Activated CD8-positive, alpha-beta T cell treated with anti-CD3 and anti-CD28 coated beads for 36 hours (primary cell): ENCODE results near the gene PCYOX1L. TPM values are rescaled to one million over a fixed set of nuclear protein-coding genes. Genes with fewer than 3 reads are reported as not detected.

Experiments
- ATAC-seq: fragments of 200-7000 bp; cut with Tn5 transposase; one replicate; pipeline ENCODE4 v1.10.0; 2021; ENCODE audit warnings: mild to moderate bottlenecking, moderate library complexity
- CTCF ChIA-PET: fragments of 350-600 bp; sonication (Branson Sonifier 250); formaldehyde crosslinking; loops from one replicate; lab custom pipeline; 2021; ENCODE audit warnings: antibody characterized with exemption; lab: Charles Lee
- POLR2A ChIA-PET: fragments of 350-600 bp; sonication (Branson Sonifier 250); formaldehyde crosslinking; loops from one replicate; lab custom pipeline; 2021; ENCODE audit warnings: antibody characterized with exemption; lab: Charles Lee
- DNase-seq: peaks from one replicate; pipeline ENCODE4 v3.0.0-alpha.2; 2020
- H3K27ac Mint-ChIP-seq: one replicate; pipeline ENCODE4 v1.8.0; 2021; ENCODE audit warnings: mild to moderate bottlenecking, mixed read lengths
- H3K27me3 Mint-ChIP-seq: one replicate; pipeline ENCODE4 v1.8.0; 2021; ENCODE audit warnings: mixed read lengths
- H3K36me3 Mint-ChIP-seq: one replicate; pipeline ENCODE4 v1.8.0; 2021; ENCODE audit warnings: low read depth, mixed read lengths
- H3K4me1 Mint-ChIP-seq: one replicate; pipeline ENCODE4 v1.8.0; 2021; ENCODE audit warnings: low read depth, mixed read lengths
- H3K4me3 Mint-ChIP-seq: one replicate; pipeline ENCODE4 v1.8.0; 2021; ENCODE audit warnings: mild to moderate bottlenecking, moderate library complexity, mixed read lengths
- H3K9me3 Mint-ChIP-seq: one replicate; pipeline ENCODE4 v1.8.0; 2021; ENCODE audit warnings: mixed read lengths
- intact Hi-C: fragments of 100-400 bp; cut with micrococcal nuclease; formaldehyde crosslinking; loops from one replicate; pipeline ENCODE4 v1.10.0; 2022
- total RNA-seq, 2 experiments: library from RNA; stranded (reverse); gene quantifications; one replicate each; pipeline ENCODE4 v1.2.3, GENCODE V29; 2021
- TF ChIP-seq, protein P1 (sequence below): fragments of 200-600 bp; IDR thresholded peaks from one replicate; pipeline ENCODE4 v1.8.0; 2022; ENCODE audit warnings: antibody characterized with exemption, mild to moderate bottlenecking

Gene PCYOX1L, protein sequence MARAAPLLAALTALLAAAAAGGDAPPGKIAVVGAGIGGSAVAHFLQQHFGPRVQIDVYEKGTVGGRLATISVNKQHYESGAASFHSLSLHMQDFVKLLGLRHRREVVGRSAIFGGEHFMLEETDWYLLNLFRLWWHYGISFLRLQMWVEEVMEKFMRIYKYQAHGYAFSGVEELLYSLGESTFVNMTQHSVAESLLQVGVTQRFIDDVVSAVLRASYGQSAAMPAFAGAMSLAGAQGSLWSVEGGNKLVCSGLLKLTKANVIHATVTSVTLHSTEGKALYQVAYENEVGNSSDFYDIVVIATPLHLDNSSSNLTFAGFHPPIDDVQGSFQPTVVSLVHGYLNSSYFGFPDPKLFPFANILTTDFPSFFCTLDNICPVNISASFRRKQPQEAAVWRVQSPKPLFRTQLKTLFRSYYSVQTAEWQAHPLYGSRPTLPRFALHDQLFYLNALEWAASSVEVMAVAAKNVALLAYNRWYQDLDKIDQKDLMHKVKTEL
- 10 to 100 TPM; 19.7 to 21.2 TPM for total RNA-seq

DNA sequence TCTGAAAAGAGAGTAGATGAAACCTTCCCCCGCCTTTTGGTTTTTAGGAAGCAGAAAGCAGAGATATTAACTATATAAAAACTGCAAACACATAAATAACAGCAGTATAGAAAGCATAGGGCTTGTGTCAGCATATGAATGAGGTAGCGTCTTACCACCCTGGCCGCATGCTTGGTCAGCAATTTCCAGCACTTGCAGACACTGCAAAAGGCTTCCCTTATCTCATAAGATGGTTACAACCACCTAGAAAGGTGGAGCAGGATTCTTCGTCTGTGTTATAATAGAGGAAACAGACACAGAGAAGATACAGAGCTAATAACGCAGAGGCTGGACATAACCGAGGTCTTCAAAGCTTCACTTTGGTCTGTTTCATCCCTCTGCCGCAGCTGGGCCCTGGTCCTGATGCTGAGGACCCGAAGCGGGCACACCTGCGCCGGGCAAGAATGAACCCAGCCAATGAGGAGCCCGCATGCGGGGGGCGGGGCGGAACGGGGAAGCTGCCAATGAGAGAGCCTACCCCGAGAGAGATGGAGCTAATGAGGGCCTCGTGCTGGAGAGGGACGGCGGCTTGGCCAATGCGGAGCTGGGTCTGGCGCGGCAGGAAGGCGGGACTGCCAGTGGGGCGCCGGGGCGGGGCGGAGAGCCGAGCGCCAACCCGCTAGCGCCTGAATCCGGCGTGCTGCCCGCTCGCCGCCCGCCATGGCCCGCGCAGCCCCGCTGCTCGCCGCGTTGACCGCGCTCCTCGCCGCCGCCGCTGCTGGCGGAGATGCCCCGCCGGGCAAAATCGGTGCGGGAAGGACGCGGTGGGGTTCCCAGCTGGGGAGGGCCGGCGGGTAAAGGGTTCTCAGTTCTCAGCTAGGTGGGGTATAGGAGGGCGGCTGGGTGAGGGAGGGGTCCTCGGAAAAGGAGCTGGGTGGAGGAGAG lies at the start of gene PCYOX1L:
Gene PCYOX1L, plus strand, starts transcription at position 677 of the 924 bp plus-strand sequence. Its CDS starts 23 bp downstream, at position 700.
- Mint-ChIP-seq H3K27me3 (no peaks in the 10 kb centered on the region), H3K4me3 (peak within 1 kb of the TSS; percentile 96), H3K9me3 (no peaks in the 10 kb centered on the region), H3K27ac (peak within 1 kb of the TSS; percentile 87), H3K4me1 (peaks cover 57% of the 10 kb centered on the region), H3K36me3 (peaks cover 35% of the 10 kb centered on the region)
- CTCF ChIA-PET: interaction anchor here (0.9 to 14.8 kb wide), 8 partner anchors 9 to 207 kb away, joined by 3 to 163 read pairs (median 5); partner anchors contain the start of genes CSNK1A1 and GRPEL2
- POLR2A ChIA-PET: interaction anchor here (0.6 to 9.1 kb wide), 10 partner anchors 8 to 400 kb away, joined by 3 to 82 read pairs (median 3); partner anchors contain the start of gene GRPEL2
- DNase-seq (peak; percentile 95), ATAC-seq (peak; percentile 99)
- intact Hi-C loops: no loop called here
- TF ChIP-seq, protein P1, sequence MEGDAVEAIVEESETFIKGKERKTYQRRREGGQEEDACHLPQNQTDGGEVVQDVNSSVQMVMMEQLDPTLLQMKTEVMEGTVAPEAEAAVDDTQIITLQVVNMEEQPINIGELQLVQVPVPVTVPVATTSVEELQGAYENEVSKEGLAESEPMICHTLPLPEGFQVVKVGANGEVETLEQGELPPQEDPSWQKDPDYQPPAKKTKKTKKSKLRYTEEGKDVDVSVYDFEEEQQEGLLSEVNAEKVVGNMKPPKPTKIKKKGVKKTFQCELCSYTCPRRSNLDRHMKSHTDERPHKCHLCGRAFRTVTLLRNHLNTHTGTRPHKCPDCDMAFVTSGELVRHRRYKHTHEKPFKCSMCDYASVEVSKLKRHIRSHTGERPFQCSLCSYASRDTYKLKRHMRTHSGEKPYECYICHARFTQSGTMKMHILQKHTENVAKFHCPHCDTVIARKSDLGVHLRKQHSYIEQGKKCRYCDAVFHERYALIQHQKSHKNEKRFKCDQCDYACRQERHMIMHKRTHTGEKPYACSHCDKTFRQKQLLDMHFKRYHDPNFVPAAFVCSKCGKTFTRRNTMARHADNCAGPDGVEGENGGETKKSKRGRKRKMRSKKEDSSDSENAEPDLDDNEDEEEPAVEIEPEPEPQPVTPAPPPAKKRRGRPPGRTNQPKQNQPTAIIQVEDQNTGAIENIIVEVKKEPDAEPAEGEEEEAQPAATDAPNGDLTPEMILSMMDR: no peak

DNA sequence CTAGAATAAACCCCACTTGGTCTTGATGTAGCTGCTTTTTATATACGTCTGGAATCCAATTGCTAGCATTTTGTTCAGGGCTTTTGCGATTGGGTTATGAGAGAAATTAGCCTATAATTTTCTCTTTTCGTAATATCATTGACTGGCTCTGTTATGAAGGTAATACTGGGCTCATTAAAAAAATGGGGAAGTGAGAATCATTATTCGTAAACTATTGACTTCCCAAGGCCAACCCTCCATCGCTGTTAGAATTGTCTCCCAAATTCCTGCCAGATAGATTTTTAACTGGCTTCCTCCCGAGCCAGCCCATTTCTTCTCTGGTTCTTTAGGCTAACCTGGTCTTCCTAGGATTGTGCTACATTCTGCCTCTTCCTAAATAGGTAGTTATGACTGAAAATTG lies 48.5 kb upstream of the PCYOX1L start:
- DNase-seq (no peak), ATAC-seq (no peak)
- H3K9me3 Mint-ChIP-seq: no peaks in the 10 kb centered on the region
- intact Hi-C loops: no loop called here
- H3K4me3 Mint-ChIP-seq: no peak overlapping the region
- H3K27ac Mint-ChIP-seq: no peak overlapping the region
- ChIA-PET CTCF (interaction anchor here (1.4 to 3.1 kb wide), 2 partner anchors 62 to 256 kb away, joined by 4 to 11 read pairs; no protein-coding TSS in a partner anchor), POLR2A (interaction anchor here (0.9 kb wide), 1 partner anchor 10 kb away, joined by 3 read pairs; no protein-coding TSS in a partner anchor)
- no peaks in the 10 kb centered on the region for H3K36me3 Mint-ChIP-seq
- H3K4me1 Mint-ChIP-seq: no peaks in the 10 kb centered on the region
- TF ChIP-seq, protein P1: no peak
- H3K27me3 Mint-ChIP-seq: no peaks in the 10 kb centered on the region

DNA sequence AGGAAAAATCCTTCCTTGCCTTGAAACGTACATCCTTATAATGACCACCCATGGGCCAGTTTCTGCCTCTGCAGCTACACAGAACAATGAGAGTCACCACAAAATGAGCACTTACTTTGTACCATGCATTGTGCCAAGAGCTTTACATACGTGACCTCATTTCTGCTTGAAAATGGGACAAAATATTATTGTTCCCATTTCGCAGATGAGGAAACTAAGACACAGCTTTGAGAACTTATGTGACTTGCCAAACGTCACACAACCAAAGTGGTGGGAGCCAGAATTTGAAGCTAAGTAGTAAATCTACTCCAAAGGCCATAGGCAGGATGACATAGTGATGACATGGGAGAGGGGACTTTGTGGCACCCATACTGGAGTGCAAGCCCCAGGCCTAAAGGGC lies 47.4 kb upstream of the PCYOX1L start:
- H3K4me3 Mint-ChIP-seq: no peak overlapping the region
- intact Hi-C loops: loop anchor here (10.0 kb wide), 1 partner anchor 124 kb away; no protein-coding TSS in a partner anchor
- H3K27me3 Mint-ChIP-seq: no peaks in the 10 kb centered on the region
- TF ChIP-seq, protein P1: no peak
- ATAC-seq: no peak
- H3K27ac Mint-ChIP-seq: no peak overlapping the region
- POLR2A ChIA-PET: no interaction called here
- no peaks in the 10 kb centered on the region for H3K9me3 Mint-ChIP-seq
- no peak for DNase-seq
- no peaks in the 10 kb centered on the region for H3K4me1 Mint-ChIP-seq
- H3K36me3 Mint-ChIP-seq: no peaks in the 10 kb centered on the region
- CTCF ChIA-PET: interaction anchor here (0.9 to 3.1 kb wide), 2 partner anchors 41 to 61 kb away, joined by 3 to 11 read pairs; no protein-coding TSS in a partner anchor

DNA sequence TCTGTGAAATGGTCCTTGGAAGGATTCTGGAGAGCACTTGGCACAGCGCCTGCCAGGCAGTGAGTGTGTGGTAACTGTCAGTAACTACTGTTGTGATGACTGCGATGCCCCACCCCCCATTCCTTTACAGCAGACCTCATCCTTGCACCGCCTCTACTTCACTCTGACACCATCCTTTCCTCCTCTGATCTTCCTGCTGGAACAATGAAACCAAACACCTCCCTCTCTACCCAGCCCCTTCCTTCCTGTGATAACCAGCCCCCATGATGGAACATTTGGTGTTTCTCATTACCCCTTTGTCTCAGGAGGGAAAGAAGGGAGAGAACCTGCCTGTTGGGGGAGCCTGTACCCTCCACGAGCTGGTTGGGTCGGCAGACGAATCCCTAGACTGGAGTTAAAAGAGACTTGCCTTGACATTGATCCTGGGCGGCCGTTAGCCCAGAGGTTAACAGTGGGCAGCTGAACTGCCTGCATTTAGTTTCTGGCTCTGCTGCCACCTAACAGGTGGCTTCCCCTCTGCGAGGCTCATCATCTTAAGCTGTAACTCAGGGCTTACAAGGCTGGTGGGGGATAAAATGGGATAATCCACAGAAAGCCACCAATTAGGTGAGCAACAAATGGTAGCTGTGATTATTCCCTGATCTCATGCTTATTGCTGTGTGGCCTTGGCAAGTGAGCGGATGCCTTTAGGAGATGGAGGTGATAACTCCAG lies 46.7 kb upstream of the PCYOX1L start:
- POLR2A ChIA-PET: no interaction called here
- Mint-ChIP-seq H3K4me3 (no peak overlapping the region), H3K27me3 (no peaks in the 10 kb centered on the region), H3K27ac (no peak overlapping the region), H3K36me3 (no peaks in the 10 kb centered on the region), H3K9me3 (no peaks in the 10 kb centered on the region), H3K4me1 (no peaks in the 10 kb centered on the region)
- DNase-seq: peak; percentile 12
- TF ChIP-seq, protein P1: no peak
- CTCF ChIA-PET: interaction anchor here (0.9 to 3.1 kb wide), 3 partner anchors 42 to 123 kb away, joined by 3 to 11 read pairs (median 4); no protein-coding TSS in a partner anchor
- no peak for ATAC-seq
- intact Hi-C loops: loop anchor here (10.0 kb wide), 1 partner anchor 124 kb away; no protein-coding TSS in a partner anchor
